Measurements from ENCODE around the gene MAN1A1.

DNA sequence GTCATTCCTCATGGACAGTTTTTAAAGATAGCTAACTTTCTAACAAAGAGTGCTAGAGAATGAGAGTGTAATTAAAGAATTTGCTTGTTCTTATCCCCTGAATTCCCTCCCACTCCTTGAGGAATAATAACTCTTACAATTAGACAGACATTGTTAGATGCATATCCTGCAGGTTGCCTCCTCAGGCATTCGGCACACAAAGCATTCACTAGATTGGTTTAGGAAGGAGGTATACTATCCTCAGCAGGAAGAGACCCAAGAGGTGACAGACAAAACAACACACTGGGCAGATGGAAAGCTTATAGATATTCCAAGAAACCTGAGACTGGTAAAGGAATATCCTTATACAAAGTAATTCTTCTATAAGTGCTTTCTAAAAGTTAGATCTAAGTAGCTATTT, 162.0 kb downstream of the MAN1A1 start:
- TF ChIP-seq POLR2A (IDR thresholded peaks at IDR 0.05) (no peak), CTCF (IDR thresholded peaks at IDR 0.05 in 4 of 5, conservative IDR thresholded peaks at IDR 0.05 in 1 of 5) (no peak)

Measured in gastrocnemius medialis (tissue), 4 donors.